Hippocampal formation (tissue), 2 donors: ENCODE data around the gene CHID1.

Source experiments
- DNase-seq, 2 donors: peaks; one replicate each; lab custom pipeline; 2025; lab: John Stamatoyannopoulos, UW

CHID1 gene

GRCh38 chr11:910589-911030 lies at the start of gene CHID1:
CHID1 (minus strand) TSS chr11:910810; CDS start chr11:904816, 5,994 bp downstream.
- DNase-seq = peak; percentile 28 to 84

GRCh38 chr11:959608-960007 lies 49.0 kb upstream of the CHID1 start:
- no peak for DNase-seq

GRCh38 chr11:959027-959426 lies 48.4 kb upstream of the CHID1 start:
- DNase-seq = no peak

- no peak for DNase-seq
Measured at GRCh38 chr11:958101-958500, 47.5 kb upstream of the CHID1 start.

- no peak for DNase-seq
Measured at GRCh38 chr11:957212-957920, 46.8 kb upstream of the CHID1 start.

- DNase-seq = no peak
Measured at GRCh38 chr11:955154-956063, 44.8 kb upstream of the CHID1 start.

- no peak for DNase-seq
Measured at GRCh38 chr11:954392-955153, 44.0 kb upstream of the CHID1 start.

GRCh38 chr11:953512-953911 lies 42.9 kb upstream of the CHID1 start:
- DNase-seq = no peak

GRCh38 chr11:952406-953385 lies 42.1 kb upstream of the CHID1 start:
- peak in 1 of 2 donors; percentile 50 for DNase-seq

GRCh38 chr11:951507-951906 lies 40.9 kb upstream of the CHID1 start:
- DNase-seq = no peak

GRCh38 chr11:947744-948143 lies 37.1 kb upstream of the CHID1 start:
- no peak for DNase-seq

- DNase-seq = peak in 1 of 2 donors; percentile 27
Measured at GRCh38 chr11:945986-946385, 35.4 kb upstream of the CHID1 start.

- DNase-seq = no peak
Measured at GRCh38 chr11:944711-945470, 34.3 kb upstream of the CHID1 start.

- DNase-seq = peak in 1 of 2 donors; percentile 26
Measured at GRCh38 chr11:942823-943222, 32.2 kb upstream of the CHID1 start.

- no peak for DNase-seq
Measured at GRCh38 chr11:940496-941135, 30.0 kb upstream of the CHID1 start.

- no peak for DNase-seq
Measured at GRCh38 chr11:937841-938261, 27.2 kb upstream of the CHID1 start.

GRCh38 chr11:936199-936598 lies 25.6 kb upstream of the CHID1 start:
- DNase-seq = no peak

GRCh38 chr11:934527-934926 lies 23.9 kb upstream of the CHID1 start:
- DNase-seq = no peak

- DNase-seq = no peak
Measured at GRCh38 chr11:933936-934335, 23.3 kb upstream of the CHID1 start.
